HG02840 (cell line): ENCODE data around the gene SNAPC5.
"Not testable (repeated sequence)": the region's sequence is repeated elsewhere in the genome, so short reads cannot be mapped to it uniquely, and the experiment has no call there.

ENCODE experiments used
- ATAC-seq: cut with Tn5 transposase; IDR thresholded peaks from one replicate; pipeline ENCODE4 v1.9.1; 2021; ENCODE audit warnings: mild to moderate bottlenecking, moderate library complexity, moderate number of reproducible peaks; ENCODE audit not compliant: unreplicated experiment, low FRiP score

SNAPC5 gene

GRCh38 chr15:66461294-66461693 is 36.3 kb downstream of the SNAPC5 start:
- ATAC-seq, result not testable (repeated sequence)

DNA sequence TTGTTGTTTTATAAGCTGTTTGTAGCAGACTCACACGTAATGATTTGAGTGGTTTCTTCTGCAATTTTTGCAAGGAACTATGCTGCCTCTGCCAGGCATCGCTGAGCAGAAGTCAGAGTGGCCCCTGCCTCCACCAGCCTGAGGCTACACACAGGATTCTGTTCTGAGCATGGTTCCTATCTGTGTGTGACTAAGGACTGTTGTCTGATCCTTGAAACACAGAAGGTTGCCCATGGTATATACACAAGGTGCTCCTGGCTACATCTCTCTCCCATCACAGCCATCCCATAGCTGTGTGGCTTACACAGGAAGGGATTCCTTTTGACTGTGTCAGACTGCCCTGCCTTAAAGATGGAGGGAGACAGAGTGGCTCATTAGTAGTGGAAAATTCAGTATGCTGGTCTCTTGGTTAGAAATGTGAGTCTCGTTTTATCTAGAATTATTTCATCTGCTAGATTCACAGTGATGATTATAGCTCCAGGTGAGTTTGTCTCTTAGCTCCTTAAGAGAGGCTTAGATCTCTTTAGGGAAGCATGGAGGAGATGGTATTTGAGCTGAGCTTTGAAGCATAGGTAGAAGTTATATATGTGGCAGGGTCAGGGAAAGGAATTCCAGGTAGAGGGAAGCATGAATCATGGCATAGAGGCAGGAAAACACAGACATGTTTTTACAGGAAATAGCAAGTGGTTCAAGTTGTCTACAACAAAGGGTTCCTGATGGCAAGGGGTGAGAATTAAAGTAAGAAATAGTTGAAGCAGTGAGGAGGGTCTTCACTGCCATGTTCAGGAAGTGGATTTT is 37.5 kb downstream of the SNAPC5 start:
- no peak for ATAC-seq

DNA sequence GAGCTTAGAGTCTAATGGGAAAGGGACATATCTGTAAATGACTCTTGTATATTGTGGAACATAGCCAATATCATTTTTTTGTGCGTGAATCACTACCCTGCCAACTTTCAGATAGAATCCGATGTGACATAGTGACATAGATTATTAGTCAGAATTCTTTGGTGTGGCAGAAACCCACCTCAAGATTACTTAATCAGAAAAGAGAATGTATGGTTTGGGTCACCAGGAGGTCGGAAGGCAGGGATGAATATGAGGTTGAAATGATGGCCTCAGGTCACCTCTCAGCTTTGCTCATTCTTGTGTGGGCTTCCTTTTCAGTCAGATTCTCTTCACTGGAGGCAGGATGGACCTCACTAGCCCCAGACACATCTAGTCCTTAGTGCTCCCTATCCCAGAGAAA is 41.4 kb downstream of the SNAPC5 start:
- no peak for ATAC-seq

DNA sequence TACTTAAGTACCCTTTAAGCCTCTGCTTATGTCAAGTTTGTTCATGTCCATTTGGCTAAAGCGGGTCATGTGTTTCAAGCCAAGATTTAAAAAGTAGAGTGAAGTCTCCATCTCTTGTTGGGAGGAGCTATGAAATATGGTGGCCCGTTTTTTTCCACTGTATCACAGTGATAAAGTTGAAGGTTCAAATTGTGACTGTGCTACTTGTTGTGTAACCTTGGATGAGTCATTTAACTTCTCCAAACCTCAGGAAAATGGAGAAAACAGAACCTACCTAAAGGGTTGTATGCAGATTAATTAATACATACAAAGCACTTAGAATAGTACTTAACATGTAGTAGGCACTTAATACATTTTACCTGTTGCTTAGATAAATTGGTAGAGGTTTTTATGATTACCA is 43.4 kb downstream of the SNAPC5 start:
- ATAC-seq, result no peak

DNA sequence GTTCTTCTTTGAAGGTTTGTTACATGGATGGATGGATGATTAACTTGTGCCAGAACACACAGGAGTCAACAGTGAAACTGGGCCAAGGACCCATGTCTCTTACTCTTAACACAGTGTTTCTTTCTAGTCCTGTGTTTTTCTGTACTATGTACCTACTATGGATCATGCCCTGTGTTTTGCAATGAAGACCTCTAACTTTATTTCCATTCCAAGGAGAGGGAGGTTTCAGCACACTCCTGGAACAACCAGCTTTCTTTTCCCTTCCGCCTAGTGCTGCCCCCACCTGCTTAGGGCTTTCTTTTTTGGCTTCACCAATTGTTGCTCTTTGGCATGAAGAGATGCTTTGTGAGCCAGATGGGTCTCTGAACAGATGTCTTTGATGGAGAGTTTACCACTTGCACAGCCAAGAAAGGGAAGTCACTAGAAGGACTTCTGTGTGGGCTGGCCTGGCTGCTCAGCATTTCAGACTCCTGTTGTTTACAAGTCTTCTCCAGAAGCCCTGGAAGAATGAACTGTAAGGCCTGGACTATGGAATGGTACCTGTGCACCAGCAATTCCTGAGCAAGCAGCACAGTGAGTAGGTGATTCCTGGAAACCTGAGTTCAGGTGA is 44.5 kb downstream of the SNAPC5 start:
- no peak for ATAC-seq

GRCh38 chr15:66452420-66452819 is 45.1 kb downstream of the SNAPC5 start:
- no peak for ATAC-seq
